ENCODE measurements around the gene PIGQ. TPM values are rescaled to one million over a fixed set of nuclear protein-coding genes. Genes with fewer than 3 reads are reported as not detected.

The PIGQ gene
- total and polyA plus RNA-seq, 4 donors: 34.9 to 98.2 (median 61.4) TPM

DNA sequence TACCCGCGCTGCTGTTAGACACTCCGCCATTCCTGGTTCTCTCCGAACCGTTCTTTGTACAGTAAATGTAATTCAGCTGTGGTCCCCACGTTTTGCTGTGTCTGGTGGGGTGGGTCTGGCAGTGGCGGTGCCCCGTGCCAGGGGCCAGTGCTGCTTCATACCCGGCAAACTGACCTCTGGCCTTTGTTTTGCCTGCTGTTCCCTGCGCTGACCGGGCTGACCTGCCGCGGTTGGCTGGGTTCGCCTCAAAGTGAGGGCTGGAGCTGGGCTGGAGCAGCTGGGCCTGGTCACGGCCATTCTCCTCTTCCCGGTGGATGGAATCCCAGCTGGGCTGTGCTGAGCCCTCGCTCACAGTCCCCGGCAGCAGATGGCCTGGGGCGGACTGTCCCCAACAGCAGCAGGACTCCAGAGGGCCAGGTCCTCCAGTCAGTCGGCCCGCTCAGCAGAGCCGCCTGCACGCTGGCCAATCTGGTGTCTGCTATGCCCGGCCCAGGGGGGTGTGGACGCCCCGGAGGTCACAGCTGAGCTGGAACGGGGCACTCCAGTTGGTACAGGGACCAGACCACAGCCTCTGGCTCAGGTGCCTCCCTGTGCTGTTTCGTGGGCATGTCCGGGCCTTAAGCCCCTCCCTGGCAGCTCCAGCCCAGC lies 59.5 kb downstream of the PIGQ start:
- H3K27ac ChIP-seq (ENCODE audit: low read depth in 1 of 2, low read length in 1 of 2): peak overlapping the region in 1 of 2 donors; percentile 75
- DNase-seq: no peak
- H3K9ac ChIP-seq (ENCODE audit: insufficient read depth in 1 of 2, low read length in 2 of 2): no peak overlapping the region
- H3K27me3 ChIP-seq (ENCODE audit: control insufficient read depth in 3 of 3, insufficient read depth in 3 of 3, low read length in 2 of 3): no peaks in the 10 kb centered on the region
- H3K36me3 ChIP-seq (ENCODE audit: control insufficient read depth in 4 of 4, insufficient read depth in 4 of 4, low read length in 4 of 4): peaks cover 0 to 51% (median 5%) of the 10 kb centered on the region in 4 donors
- no peak for ATAC-seq (ENCODE audit: insufficient read depth, low FRiP score)
- WGBS, 2 donors: 78 to 82% methylated on average over 28 to 29 of the region's 29 CpGs
- peaks cover 0 to 20% (median 13%) of the 10 kb centered on the region in 5 donors for H3K4me1 ChIP-seq (ENCODE audit: control insufficient read depth in 5 of 5, insufficient read depth in 5 of 5, low read length in 5 of 5)
- H3K9me3 ChIP-seq (ENCODE audit: control insufficient read depth in 4 of 4, insufficient read depth in 3 of 4, low read length in 3 of 4): no peaks in the 10 kb centered on the region
- no peak overlapping the region for H3K4me3 ChIP-seq
- TF ChIP-seq, protein P1, sequence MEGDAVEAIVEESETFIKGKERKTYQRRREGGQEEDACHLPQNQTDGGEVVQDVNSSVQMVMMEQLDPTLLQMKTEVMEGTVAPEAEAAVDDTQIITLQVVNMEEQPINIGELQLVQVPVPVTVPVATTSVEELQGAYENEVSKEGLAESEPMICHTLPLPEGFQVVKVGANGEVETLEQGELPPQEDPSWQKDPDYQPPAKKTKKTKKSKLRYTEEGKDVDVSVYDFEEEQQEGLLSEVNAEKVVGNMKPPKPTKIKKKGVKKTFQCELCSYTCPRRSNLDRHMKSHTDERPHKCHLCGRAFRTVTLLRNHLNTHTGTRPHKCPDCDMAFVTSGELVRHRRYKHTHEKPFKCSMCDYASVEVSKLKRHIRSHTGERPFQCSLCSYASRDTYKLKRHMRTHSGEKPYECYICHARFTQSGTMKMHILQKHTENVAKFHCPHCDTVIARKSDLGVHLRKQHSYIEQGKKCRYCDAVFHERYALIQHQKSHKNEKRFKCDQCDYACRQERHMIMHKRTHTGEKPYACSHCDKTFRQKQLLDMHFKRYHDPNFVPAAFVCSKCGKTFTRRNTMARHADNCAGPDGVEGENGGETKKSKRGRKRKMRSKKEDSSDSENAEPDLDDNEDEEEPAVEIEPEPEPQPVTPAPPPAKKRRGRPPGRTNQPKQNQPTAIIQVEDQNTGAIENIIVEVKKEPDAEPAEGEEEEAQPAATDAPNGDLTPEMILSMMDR (IDR thresholded peaks at IDR 0.05; ENCODE audit: control extremely low read depth, extremely low read depth): no peak

DNA sequence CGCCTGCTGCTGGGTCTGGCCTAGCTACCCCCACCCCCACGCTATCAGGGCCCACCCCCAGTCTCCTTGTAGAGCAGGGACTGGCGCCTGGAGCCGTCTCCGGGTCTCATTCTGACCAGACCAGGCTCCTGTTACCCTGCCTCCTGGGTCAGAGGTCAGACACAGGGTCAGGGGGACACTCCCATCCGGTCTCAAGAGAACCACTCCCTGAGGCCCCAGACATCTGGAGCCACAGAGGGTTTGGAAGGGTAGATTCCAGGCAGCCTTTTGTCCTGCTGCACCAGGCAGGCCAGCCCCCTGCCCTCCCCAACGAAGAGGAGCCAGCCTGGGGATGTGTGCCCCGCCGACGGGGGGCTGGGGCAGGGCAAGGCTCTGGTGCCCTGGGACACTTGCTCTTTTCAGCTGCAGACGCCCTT lies 60.1 kb downstream of the PIGQ start:
- 55 to 66% methylated on average over 10 to 11 of the region's 11 CpGs for WGBS, 2 donors

DNA sequence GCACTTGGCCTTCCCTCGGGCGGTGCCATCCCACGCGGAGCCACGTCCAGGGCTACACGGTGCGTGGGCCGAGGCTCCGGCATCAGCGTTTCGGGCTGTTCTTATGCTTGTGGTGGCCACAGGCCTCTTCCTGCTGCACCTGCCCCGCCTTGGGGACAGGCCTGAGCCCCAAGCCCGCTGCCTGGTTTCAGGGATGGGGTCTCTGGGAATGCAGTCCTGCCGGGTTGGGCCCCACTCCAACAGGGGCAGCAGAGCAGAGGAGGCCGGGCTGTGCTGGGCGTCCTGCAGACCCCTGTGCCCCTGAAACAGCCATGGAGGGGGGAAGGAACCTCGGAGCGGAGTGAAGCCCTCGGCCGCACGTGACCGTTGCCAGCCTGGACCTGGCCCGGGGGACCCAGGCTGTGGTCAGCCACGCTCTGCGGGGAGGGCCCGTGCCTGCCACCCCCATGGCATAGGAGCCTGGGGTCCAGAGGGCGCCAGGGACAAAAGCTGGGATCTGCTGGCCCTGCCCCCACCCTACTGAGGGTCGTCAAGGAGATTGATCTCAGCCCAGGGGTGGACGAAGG lies 60.6 kb downstream of the PIGQ start:
- H3K36me3 ChIP-seq (ENCODE audit: control insufficient read depth in 4 of 4, insufficient read depth in 4 of 4, low read length in 4 of 4): peaks cover 0 to 52% (median 5%) of the 10 kb centered on the region in 4 donors
- no peak overlapping the region for H3K9ac ChIP-seq (ENCODE audit: insufficient read depth in 1 of 2, low read length in 2 of 2)
- no peaks in the 10 kb centered on the region for H3K27me3 ChIP-seq (ENCODE audit: control insufficient read depth in 3 of 3, insufficient read depth in 3 of 3, low read length in 2 of 3)
- TF ChIP-seq, protein P1 (IDR thresholded peaks at IDR 0.05; ENCODE audit: control extremely low read depth, extremely low read depth): no peak
- WGBS, 2 donors: 50% methylated on average over 28 to 29 of the region's 29 CpGs
- peaks cover 0 to 26% (median 14%) of the 10 kb centered on the region in 5 donors for H3K4me1 ChIP-seq (ENCODE audit: control insufficient read depth in 5 of 5, insufficient read depth in 5 of 5, low read length in 5 of 5)
- peak overlapping the region in 1 of 2 donors; percentile 21 for H3K27ac ChIP-seq (ENCODE audit: low read depth in 1 of 2, low read length in 1 of 2)
- ATAC-seq (ENCODE audit: insufficient read depth, low FRiP score) (no peak), DNase-seq (no peak)
- no peaks in the 10 kb centered on the region for H3K9me3 ChIP-seq (ENCODE audit: control insufficient read depth in 4 of 4, insufficient read depth in 3 of 4, low read length in 3 of 4)
- H3K4me3 ChIP-seq: no peak overlapping the region

More for the DNA sequence above, 60.1 kb downstream of the PIGQ start:
- H3K9ac ChIP-seq (ENCODE audit: insufficient read depth in 1 of 2, low read length in 2 of 2): no peak overlapping the region
- ATAC-seq (ENCODE audit: insufficient read depth, low FRiP score) (no peak), DNase-seq (peak in 1 of 3 donors; percentile 22)
- peak overlapping the region in 1 of 2 donors; percentile 21 for H3K27ac ChIP-seq (ENCODE audit: low read depth in 1 of 2, low read length in 1 of 2)
- H3K27me3 ChIP-seq (ENCODE audit: control insufficient read depth in 3 of 3, insufficient read depth in 3 of 3, low read length in 2 of 3): no peaks in the 10 kb centered on the region
- TF ChIP-seq, protein P1 (IDR thresholded peaks at IDR 0.05; ENCODE audit: control extremely low read depth, extremely low read depth): no peak
- H3K4me1 ChIP-seq (ENCODE audit: control insufficient read depth in 5 of 5, insufficient read depth in 5 of 5, low read length in 5 of 5): peaks cover 0 to 21% (median 14%) of the 10 kb centered on the region in 5 donors
- H3K9me3 ChIP-seq (ENCODE audit: control insufficient read depth in 4 of 4, insufficient read depth in 3 of 4, low read length in 3 of 4): no peaks in the 10 kb centered on the region
- peaks cover 0 to 52% (median 5%) of the 10 kb centered on the region in 4 donors for H3K36me3 ChIP-seq (ENCODE audit: control insufficient read depth in 4 of 4, insufficient read depth in 4 of 4, low read length in 4 of 4)
- no peak overlapping the region for H3K4me3 ChIP-seq

Measured in lung (tissue), 12 donors.